Measurements from ENCODE around the gene SIMC1.
"Not testable (repeated sequence)": the region's sequence is repeated elsewhere in the genome, so short reads cannot be mapped to it uniquely, and the experiment has no call there.

The SIMC1 gene

DNA sequence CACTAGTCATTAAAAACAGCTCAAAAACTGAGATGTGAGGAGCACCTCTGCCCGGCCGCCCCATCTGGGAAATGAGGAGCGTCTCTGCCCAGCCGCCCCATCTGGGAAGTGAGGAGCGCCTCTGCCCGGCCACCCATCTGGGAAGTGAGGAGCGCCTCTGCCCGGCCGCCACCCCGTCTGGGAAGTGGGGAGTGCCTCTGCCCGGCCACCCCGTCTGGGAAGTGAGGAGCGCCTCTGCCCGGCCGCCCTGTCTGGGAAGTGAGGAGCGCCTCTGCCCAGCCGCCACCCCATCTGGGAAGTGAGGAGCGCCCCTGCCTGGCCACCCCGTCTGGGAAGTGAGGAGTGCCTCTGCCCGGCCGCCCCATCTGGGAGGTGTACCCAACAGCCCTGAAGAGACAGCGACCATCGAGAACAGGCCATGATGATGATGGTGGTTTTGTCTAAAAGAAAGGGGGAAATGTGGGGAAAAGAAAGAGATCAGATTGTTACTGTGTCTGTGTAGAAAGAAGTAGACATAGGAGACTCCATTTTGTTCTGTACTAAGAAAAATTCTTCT lies 23.7 kb upstream of the SIMC1 start:
- DNase-seq (ENCODE audit: low read depth, low spot score), result not testable (repeated sequence)

- DNase-seq (ENCODE audit: low read depth, low spot score), result not testable (repeated sequence)
These were observed 21.8 kb upstream of the SIMC1 start for GRCh38 chr5:176216393-176216916.

DNA sequence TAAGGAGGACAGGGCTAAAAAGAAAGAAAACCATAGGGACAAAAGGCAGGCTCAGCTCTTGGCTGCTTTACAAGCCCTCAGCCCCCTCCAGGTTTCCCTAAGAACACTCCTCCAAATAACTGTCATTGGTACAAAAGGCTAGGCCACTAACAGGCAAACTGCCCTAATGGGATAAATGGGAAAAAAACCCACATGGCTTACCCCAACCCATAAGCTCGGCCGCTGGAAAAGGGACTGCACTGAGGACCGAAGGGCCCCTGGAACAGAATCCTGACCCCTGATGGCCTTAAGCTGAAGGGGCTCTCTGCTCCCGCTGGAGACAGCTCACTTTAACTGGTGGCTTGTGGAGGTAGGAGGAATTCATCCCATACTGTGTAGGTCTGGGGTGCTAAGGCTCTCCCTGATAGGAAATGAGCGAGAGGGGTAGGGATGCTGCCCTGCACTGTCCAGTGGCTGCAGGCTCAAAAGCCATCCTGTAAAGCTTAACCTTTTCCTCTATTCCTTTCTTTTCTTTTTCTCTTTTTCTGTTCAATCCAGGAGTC lies 21.0 kb upstream of the SIMC1 start:
- not testable (repeated sequence) for DNase-seq (ENCODE audit: low read depth, low spot score)

DNA sequence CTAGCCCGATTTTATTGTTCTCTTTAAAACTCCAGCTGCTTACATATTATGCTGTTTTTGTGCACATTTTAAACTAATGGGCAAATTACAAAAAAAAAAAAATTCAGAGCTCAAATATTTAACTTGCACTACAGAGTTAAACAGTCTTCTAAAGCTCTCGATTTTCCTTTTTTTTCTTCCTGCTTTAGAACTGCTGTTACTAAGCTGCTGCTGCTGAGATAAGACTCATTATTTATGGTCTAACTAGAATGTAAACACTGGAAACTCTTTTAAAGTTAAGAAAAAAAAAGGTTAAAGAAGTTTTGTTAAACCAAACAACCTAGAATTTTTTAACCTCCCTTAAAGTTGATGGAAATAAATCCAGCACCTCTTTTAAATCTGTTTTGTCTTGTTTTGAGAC lies 20.5 kb upstream of the SIMC1 start:
- DNase-seq (ENCODE audit: low read depth, low spot score), result not testable (repeated sequence)

DNA sequence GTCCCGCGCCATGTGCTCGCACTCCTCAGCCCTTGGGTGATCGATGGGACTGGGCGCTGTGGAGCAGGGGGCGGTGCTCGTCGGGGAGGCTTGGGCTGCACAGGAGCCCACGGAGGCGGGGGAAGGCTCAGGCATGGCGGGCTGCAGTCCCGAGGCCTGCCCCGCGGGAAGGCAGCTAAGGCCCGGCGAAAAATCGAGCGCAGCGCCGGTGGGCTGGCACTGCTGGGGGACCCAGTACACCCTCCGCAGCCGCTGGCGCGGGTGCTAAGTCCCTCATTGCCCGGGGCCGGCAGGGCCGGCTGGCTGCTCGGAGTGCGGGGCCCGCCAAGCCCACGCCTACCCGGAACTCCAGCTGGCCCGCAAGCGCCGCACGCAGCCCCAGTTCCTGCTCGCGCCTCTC lies 16.2 kb upstream of the SIMC1 start:
- not testable (repeated sequence) for DNase-seq (ENCODE audit: low read depth, low spot score)

DNA sequence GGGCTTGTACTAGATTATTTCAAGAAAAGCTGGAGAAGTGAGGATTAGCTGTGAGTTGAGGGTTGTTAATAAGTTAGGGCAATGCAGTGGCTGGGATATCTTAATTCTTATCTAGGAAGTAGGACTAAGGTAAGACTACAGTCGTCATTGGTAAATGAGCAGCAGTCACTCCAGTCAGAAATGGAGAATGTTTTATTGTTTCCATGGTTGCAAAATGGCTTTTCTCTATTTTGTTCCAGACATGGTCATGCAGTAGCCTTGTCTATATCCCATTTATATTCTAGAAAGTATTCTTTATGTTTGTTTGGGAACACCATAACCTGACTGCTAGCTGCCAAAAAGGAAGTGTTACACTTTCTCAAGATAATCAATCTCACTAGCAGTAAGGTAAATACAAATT lies 9.9 kb upstream of the SIMC1 start:
- DNase-seq (ENCODE audit: low read depth, low spot score), result not testable (repeated sequence)

DNA sequence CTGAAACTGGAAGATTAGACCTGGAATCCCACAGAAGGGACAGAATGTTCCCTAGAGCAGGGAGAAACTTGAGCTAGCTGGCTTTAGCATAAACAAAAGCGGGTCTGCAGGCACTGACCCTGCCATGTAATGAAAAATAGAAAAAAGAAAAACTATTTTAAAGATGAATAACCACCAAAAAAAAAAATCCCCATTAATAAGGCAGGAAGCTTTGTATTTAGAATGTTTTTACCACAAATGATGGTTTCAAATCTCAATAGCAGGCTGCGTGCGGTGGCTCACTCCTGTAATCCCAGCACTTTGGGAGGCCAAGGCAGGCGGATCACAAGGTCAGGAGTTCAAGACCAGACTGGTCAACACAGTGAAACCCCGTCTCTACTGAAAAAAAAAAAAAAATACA lies 5.0 kb upstream of the SIMC1 start:
- DNase-seq (ENCODE audit: low read depth, low spot score), result not testable (repeated sequence)

DNA sequence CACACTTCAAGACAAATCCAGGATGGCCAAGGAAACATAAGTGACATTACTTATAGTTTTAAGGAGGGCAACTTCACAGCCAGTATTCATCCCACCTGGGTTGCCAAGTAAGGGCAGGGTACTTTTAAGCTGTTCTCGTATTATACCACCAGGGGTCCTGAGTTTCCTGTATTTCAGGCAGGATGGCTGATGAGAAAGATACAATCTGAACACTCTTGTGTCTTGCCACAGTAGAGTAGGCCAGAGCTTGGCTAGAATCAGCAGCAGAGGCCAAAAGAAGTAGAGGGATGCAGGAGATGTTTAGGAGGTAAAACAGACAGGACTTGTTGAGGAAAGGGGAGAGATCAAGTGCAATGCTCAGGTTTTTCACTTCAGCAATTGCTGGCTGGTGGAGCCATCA lies 3.1 kb upstream of the SIMC1 start:
- not testable (repeated sequence) for DNase-seq (ENCODE audit: low read depth, low spot score)

DNA sequence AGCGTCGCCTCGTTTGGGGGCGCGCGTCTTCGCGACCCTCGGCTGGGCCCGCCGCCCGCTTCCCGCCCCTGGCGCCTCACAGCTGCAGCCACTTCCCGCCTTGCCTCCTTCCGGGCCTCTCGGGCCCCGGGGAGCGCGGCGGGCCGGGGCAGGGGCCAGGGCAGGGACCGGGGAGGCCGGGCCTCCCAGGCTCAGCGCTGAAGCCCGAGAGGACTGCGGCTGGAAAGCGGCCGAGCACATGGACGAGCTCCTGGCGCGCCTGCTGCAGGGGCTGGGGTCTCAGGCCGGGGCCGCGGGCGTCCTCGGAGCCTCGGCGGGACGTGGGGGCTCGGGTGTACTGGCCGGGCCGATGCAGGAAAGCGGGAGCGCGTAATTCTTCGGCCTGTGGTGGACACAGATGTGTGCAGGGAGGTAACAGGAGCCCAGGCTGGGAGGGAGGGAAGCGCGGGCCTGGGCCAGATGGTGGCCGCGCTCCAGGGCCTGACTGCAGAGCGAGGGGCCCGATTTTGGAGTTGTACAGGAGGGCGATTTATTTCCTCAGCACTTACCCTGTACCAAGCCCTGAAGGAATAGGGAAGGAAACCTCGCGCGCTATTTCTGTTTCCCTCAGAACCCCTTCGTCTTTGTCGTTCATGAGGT lies 540 bp downstream of the SIMC1 start:
- DNase-seq (ENCODE audit: low read depth, low spot score), result not testable (repeated sequence)

- not testable (repeated sequence) for DNase-seq (ENCODE audit: low read depth, low spot score)
These were observed 1.1 kb downstream of the SIMC1 start for GRCh38 chr5:176239304-176239703.

- DNase-seq (ENCODE audit: low read depth, low spot score), result not testable (repeated sequence)
These were observed 6.1 kb downstream of the SIMC1 start for GRCh38 chr5:176244318-176244717.

DNA sequence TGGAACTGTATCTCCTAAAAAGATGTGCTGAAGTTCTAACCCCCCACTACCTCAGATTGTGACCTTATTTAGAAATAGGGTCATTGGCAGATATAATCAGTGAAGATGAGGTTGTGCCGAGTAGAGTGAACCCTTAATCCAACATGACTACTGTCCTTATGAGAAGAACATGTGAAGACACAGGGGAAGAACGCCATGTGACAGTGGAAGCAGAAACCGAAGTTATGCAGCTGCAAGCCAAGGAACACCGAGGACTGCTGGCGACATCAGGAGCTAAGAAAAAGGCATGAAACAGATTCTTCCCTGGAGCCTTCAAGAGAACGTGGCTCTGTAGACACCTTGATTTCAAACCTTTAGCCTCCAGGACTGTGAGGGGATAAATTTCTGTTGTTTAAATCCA lies 6.8 kb downstream of the SIMC1 start:
- DNase-seq (ENCODE audit: low read depth, low spot score), result not testable (repeated sequence)

- DNase-seq (ENCODE audit: low read depth, low spot score), result not testable (repeated sequence)
These were observed 7.3 kb downstream of the SIMC1 start for GRCh38 chr5:176245489-176245888.

DNA sequence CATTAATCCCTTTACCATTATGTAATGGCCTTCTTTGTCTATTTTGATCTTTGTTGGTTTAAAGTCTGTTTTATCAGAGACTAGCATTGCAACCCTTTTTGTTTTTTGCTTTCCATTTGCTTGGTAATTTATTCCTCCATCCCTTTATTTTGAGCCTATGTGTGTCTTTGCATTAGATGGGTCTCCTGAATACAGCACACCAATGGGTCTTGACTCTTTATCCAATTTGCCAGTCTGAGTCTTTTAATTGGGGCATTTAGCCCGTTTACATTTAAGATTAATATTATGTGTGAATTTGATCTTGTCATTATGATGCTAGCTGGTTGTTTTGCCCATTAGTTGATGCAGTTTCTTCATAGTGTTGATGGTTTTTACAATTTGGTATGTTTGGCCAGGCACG lies 12.5 kb downstream of the SIMC1 start:
- DNase-seq (ENCODE audit: low read depth, low spot score), result not testable (repeated sequence)

GRCh38 chr5:176252171-176252570 lies 13.9 kb downstream of the SIMC1 start:
- not testable (repeated sequence) for DNase-seq (ENCODE audit: low read depth, low spot score)

- not testable (repeated sequence) for DNase-seq (ENCODE audit: low read depth, low spot score)
These were observed 15.3 kb downstream of the SIMC1 start for GRCh38 chr5:176253370-176254065.

- not testable (repeated sequence) for DNase-seq (ENCODE audit: low read depth, low spot score)
These were observed 15.8 kb downstream of the SIMC1 start for GRCh38 chr5:176254066-176254393.

DNA sequence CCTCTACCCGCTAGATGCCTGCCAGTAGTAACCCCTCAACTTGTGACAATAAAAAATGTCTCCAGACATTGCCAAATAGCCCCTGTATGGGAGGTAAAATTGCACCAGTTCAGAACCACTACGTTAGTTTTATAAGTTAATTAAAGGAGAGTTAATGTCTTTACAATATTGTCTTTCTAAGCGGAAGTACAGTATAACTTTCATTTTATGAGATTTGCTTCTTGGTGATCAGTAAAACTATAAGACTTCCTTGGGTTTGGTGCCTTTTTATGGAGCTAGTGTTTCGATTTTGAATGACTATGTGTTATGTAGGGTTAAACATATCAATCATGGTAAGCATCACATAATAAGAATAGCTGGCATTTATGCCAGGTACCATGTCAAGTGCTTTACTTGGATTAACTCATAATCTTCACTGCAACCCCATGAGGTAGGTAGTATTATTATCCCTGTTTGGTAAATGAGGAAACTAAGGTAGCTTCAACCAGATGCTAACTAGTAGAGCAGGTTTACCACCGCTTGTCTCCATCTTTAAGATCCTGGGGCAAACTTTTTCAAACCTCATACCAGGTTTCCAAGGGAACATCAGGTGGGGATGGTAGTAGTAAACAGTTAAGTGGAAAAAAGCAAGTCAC lies 19.8 kb downstream of the SIMC1 start:
- DNase-seq (ENCODE audit: low read depth, low spot score), result not testable (repeated sequence)

DNA sequence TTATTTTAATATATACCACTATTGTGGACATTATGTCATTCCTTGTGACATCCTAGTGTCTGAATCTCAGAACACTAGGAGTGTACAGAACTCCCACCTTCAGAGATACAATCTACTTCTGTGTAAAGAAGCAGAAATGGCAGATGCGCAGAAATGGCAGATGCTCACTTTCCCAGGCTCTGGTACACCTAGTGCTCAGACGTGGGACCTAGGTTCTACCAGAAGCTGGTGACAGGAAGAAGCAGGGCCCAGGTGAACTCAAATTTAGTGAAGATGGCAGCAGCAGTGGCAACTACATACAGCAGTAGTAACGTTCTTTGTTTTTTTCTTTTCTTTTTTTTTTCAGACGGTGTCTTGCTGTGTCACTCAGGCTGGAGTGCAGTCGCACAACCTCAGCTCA lies 22.5 kb downstream of the SIMC1 start:
- not testable (repeated sequence) for DNase-seq (ENCODE audit: low read depth, low spot score)

DNA sequence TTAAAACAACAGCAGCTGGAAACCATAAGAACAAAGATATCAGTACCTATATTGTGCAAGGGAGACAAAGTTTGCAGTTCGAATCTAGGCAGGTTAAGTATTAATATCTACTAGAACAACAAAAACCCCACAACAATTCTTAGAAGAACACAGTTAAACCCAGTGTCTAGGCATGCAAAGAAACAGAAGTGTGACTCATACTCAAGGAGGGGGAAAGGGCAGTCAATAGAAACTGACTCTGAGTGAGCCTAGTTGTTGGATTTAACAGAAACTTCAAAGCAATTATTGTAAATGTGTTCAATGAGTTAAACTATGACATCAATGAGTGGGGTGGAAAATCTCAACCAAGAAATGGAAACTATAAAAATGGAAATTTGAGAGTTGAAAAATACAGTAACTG lies 28.2 kb downstream of the SIMC1 start:
- not testable (repeated sequence) for DNase-seq (ENCODE audit: low read depth, low spot score)

- DNase-seq (ENCODE audit: low read depth, low spot score), result not testable (repeated sequence)
These were observed 50.8 kb downstream of the SIMC1 start for GRCh38 chr5:176289018-176289417.

Measured in activated naive CD8-positive, alpha-beta T cell treated with anti-CD3 and anti-CD28 coated beads, Interleukin-2, amount 50 U/mL, for 16 hours (primary cell).